SK-N-SH treated with all-trans-retinoic acid at 6 μM for 48 hours (cell line): ENCODE results near the gene PCSK5.

ENCODE experiments used
- ATAC-seq: fragments of 200-7000 bp; cut with Tn5 transposase; 3 replicates; pipeline ENCODE4 v1.9.1; 2020; ENCODE audit warnings: mild to moderate bottlenecking, moderate library complexity
- ARNTL ChIP-seq: fragments of 450-650 bp; formaldehyde crosslinking; IDR thresholded peaks from 2 replicates; pipeline ENCODE4 v1.5.0; 2020; ENCODE audit warnings: low read depth, mild to moderate bottlenecking, moderate library complexity, borderline replicate concordance
- BACH2 ChIP-seq: fragments of 250-450 bp; sonication (Bioruptor Pico); IDR thresholded peaks from 2 replicates; pipeline ENCODE4 v1.9.0; 2021; ENCODE audit warnings: mild to moderate bottlenecking, borderline replicate concordance
- CSDC2 ChIP-seq: fragments of 250-450 bp; sonication (Bioruptor Pico); IDR thresholded peaks from 2 replicates; pipeline ENCODE4 v1.5.0; 2020; ENCODE audit warnings: mild to moderate bottlenecking, moderate library complexity
- ESRRG ChIP-seq: fragments of 250-450 bp; sonication (Bioruptor Pico); IDR thresholded peaks from 2 replicates; pipeline ENCODE4 v1.6.1; 2021; ENCODE audit warnings: mild to moderate bottlenecking
- GLIS3 ChIP-seq: fragments of 250-450 bp; sonication (Bioruptor Pico); IDR thresholded peaks from 2 replicates; pipeline ENCODE4 v1.5.0; 2020; ENCODE audit warnings: mild to moderate bottlenecking, moderate library complexity
- ISL1 ChIP-seq: fragments of 250-450 bp; sonication (Bioruptor Pico); IDR thresholded peaks from 2 replicates; pipeline ENCODE4 v2.1.2; 2022; ENCODE audit warnings: mild to moderate bottlenecking, moderate library complexity
- PPARA ChIP-seq: fragments of 250-450 bp; sonication (Bioruptor Pico); IDR thresholded peaks from 2 replicates; pipeline ENCODE4 v1.5.0; 2020; ENCODE audit warnings: mild to moderate bottlenecking, borderline replicate concordance
- RARB ChIP-seq: fragments of 250-450 bp; sonication (Bioruptor Pico); IDR thresholded peaks from 2 replicates; pipeline ENCODE4 v1.8.0; 2021; ENCODE audit warnings: mild to moderate bottlenecking, moderate library complexity
- SNAI2 ChIP-seq: fragments of 250-450 bp; sonication (Bioruptor Pico); IDR thresholded peaks from 2 replicates; pipeline ENCODE4 v1.5.0; 2020; ENCODE audit warnings: mild to moderate bottlenecking, moderate library complexity
- TCF4 ChIP-seq: fragments of 250-450 bp; sonication (Bioruptor Pico); IDR thresholded peaks from 2 replicates; pipeline ENCODE4 v1.8.0; 2021; ENCODE audit warnings: mild to moderate bottlenecking, moderate library complexity, borderline replicate concordance
- TOX ChIP-seq: fragments of 250-450 bp; sonication (Bioruptor Pico); IDR thresholded peaks from 2 replicates; pipeline ENCODE4 v1.8.0; 2021; ENCODE audit warnings: mild to moderate bottlenecking, moderate library complexity, borderline replicate concordance
- ZC3H10 ChIP-seq: fragments of 250-450 bp; sonication (Bioruptor Pico); IDR thresholded peaks from 2 replicates; pipeline ENCODE4 v1.5.1; 2021; ENCODE audit warnings: mild to moderate bottlenecking, moderate library complexity
- ZFP3 ChIP-seq: fragments of 250-450 bp; sonication (Bioruptor Pico); IDR thresholded peaks from 2 replicates; pipeline ENCODE4 v1.5.0; 2020; ENCODE audit warnings: mild to moderate bottlenecking, moderate library complexity
- ZFP30 ChIP-seq: fragments of 450-650 bp; formaldehyde crosslinking; IDR thresholded peaks from 2 replicates; pipeline ENCODE4 v1.5.0; 2022; ENCODE audit warnings: mild to moderate bottlenecking, moderate library complexity
- ZNF565 ChIP-seq: fragments of 450-650 bp; formaldehyde crosslinking; conservative IDR thresholded peaks from 2 replicates; pipeline ENCODE4 v1.5.0; 2020; ENCODE audit warnings: low read depth, mild to moderate bottlenecking, moderate library complexity
- ZNF70 ChIP-seq: fragments of 450-650 bp; formaldehyde crosslinking; IDR thresholded peaks from 2 replicates; pipeline ENCODE4 v1.5.0; 2020; ENCODE audit warnings: mild to moderate bottlenecking, moderate library complexity
- ZNF8 ChIP-seq: fragments of 450-650 bp; formaldehyde crosslinking; IDR thresholded peaks from 2 replicates; pipeline ENCODE4 v1.5.0; 2020; ENCODE audit warnings: mild to moderate bottlenecking, moderate library complexity
- TF ChIP-seq, protein P1 (sequence below): fragments of 250-450 bp; sonication (Bioruptor Pico); IDR thresholded peaks from 2 replicates; pipeline ENCODE4 v1.5.0; 2020; ENCODE audit warnings: mild to moderate bottlenecking, moderate library complexity
- TF ChIP-seq, protein P2 (sequence below): fragments of 250-450 bp; sonication (Bioruptor Pico); IDR thresholded peaks from 2 replicates; pipeline ENCODE4 v1.5.1; 2020; ENCODE audit warnings: low read depth, mild to moderate bottlenecking, moderate library complexity
- TF ChIP-seq, protein P3 (sequence below): fragments of 250-450 bp; sonication (Bioruptor Pico); IDR thresholded peaks from 2 replicates; pipeline ENCODE4 v1.5.1; 2021; ENCODE audit warnings: mild to moderate bottlenecking, moderate library complexity

Gene PCSK5

DNA sequence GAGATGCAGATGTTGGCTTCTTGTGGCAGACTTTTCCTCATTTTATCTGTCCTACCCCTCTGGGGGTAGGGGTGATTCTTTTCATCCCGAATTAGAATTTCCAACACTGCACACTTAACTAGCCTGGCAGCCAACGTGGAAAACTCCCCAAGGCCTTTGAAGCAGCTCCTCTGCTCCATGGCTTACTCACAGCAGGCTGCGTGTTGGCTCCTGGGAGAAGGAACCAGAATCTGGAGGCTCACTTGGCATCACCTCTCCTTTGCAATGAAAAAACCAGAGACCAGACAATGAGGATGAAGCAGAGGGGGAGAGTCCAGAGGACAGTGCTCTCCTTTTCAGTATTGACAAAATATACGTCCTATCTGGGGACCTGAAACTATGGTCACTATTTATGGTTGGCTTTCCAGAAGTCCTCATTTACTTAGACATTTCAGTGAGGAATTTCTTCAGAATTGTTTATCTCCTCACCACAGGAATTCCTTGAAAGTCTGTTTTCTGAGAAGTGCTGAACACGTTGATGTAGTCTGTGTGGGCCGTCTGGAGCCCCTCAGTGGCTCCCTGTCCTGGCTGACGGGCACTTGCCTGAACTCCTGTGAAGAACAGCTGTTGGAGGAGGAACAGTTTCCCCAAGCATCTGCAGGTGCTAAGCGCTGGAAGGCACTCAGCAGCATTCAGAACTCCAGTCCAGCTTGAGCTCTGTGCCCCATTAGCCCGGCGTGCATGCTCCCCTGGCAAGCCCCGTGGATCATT is 272.5 kb downstream of the PCSK5 start (continued):
- TF ChIP-seq, protein P1, sequence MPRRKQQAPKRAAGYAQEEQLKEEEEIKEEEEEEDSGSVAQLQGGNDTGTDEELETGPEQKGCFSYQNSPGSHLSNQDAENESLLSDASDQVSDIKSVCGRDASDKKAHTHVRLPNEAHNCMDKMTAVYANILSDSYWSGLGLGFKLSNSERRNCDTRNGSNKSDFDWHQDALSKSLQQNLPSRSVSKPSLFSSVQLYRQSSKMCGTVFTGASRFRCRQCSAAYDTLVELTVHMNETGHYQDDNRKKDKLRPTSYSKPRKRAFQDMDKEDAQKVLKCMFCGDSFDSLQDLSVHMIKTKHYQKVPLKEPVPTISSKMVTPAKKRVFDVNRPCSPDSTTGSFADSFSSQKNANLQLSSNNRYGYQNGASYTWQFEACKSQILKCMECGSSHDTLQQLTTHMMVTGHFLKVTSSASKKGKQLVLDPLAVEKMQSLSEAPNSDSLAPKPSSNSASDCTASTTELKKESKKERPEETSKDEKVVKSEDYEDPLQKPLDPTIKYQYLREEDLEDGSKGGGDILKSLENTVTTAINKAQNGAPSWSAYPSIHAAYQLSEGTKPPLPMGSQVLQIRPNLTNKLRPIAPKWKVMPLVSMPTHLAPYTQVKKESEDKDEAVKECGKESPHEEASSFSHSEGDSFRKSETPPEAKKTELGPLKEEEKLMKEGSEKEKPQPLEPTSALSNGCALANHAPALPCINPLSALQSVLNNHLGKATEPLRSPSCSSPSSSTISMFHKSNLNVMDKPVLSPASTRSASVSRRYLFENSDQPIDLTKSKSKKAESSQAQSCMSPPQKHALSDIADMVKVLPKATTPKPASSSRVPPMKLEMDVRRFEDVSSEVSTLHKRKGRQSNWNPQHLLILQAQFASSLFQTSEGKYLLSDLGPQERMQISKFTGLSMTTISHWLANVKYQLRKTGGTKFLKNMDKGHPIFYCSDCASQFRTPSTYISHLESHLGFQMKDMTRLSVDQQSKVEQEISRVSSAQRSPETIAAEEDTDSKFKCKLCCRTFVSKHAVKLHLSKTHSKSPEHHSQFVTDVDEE (CRISPR knock-in tag) = no peak
- TF ChIP-seq PPARA (CRISPR knock-in tag) (no peak), ZFP3 (CRISPR knock-in tag) (no peak), ZNF565 (CRISPR knock-in tag) (no peak), BACH2 (no peak), ZNF70 (CRISPR knock-in tag) (no peak)
- TF ChIP-seq, protein P2, sequence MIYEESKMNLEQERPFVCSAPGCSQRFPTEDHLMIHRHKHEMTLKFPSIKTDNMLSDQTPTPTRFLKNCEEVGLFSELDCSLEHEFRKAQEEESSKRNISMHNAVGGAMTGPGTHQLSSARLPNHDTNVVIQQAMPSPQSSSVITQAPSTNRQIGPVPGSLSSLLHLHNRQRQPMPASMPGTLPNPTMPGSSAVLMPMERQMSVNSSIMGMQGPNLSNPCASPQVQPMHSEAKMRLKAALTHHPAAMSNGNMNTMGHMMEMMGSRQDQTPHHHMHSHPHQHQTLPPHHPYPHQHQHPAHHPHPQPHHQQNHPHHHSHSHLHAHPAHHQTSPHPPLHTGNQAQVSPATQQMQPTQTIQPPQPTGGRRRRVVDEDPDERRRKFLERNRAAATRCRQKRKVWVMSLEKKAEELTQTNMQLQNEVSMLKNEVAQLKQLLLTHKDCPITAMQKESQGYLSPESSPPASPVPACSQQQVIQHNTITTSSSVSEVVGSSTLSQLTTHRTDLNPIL = no peak

DNA sequence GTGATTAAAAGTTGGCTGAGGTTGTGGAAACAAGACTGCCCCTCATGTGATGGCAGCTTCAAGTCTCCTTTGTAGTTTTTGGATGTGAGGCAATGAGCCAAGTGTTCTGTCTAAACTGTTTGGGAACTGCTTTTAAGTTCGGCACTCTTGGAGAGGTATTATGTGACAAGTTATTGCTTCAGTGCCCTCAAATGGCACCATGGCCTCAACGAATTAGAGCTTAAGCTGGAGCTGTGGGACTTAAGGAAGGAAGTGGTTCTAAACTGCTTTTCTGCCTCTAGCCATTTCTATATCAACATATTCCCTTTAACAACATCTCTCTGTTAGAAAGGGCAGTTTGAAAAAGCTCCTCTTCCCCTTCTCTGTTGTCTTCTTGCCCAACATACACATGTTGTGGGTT is 276.1 kb downstream of the PCSK5 start:
- no peak for TF ChIP-seq ZC3H10 (CRISPR knock-in tag)
- no peak for ATAC-seq

DNA sequence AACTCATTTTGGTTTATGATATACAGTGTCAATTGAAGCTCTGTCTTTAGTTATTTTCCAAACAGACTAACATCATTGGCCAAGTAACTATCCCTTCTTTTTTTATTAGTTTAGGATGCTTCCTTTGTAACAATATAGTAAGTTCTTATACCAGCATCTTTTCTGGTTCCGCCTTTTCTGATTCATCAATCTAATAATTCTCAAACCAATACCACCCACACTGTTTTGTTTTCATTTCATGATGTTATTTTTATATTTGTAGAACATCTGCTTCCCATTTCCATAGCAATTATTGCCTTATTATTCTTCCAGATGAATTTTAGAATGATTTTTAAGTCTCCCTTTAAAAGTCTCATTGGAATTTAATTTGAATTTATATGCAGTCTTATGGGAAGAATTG is 285.7 kb downstream of the PCSK5 start:
- TF ChIP-seq GLIS3 (CRISPR knock-in tag) = no peak
- no peak for TF ChIP-seq TCF4 (CRISPR knock-in tag)
- TF ChIP-seq ZFP3 (CRISPR knock-in tag) = no peak
- no peak for TF ChIP-seq ZNF565 (CRISPR knock-in tag)
- TF ChIP-seq, protein P3, sequence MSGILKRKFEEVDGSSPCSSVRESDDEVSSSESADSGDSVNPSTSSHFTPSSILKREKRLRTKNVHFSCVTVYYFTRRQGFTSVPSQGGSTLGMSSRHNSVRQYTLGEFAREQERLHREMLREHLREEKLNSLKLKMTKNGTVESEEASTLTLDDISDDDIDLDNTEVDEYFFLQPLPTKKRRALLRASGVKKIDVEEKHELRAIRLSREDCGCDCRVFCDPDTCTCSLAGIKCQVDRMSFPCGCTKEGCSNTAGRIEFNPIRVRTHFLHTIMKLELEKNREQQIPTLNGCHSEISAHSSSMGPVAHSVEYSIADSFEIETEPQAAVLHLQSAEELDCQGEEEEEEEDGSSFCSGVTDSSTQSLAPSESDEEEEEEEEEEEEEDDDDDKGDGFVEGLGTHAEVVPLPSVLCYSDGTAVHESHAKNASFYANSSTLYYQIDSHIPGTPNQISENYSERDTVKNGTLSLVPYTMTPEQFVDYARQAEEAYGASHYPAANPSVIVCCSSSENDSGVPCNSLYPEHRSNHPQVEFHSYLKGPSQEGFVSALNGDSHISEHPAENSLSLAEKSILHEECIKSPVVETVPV (CRISPR knock-in tag) = no peak
- no peak for TF ChIP-seq BACH2
- no peak for TF ChIP-seq TOX
- TF ChIP-seq ZNF8 (CRISPR knock-in tag) = no peak
- TF ChIP-seq, protein P1 (CRISPR knock-in tag) = no peak
- TF ChIP-seq ZFP30 (CRISPR knock-in tag) = no peak
- no peak for TF ChIP-seq SNAI2 (CRISPR knock-in tag)
- no peak for ATAC-seq

DNA sequence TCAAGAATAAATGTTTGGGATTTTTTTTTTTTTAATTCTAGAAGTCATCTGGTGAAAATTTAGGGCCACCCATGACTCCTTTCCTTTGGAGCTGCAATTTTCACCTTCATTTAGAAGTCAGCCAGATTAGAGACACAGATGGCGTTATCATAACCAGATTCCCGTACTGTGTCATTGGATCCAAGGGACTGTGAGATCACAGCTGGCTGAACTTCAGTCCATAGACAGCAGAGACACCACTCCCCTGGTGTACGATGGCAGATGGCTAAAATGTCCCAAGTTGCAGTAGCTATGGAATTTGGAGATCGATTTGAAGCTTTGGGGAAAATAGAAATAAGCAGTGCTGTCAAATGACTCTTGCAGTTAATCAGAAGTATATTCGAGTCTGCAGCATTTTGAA is 287.5 kb downstream of the PCSK5 start:
- no peak for ATAC-seq
- TF ChIP-seq ZNF565 (CRISPR knock-in tag) = no peak
- TF ChIP-seq CSDC2 (CRISPR knock-in tag) = no peak
- no peak for TF ChIP-seq ZNF70 (CRISPR knock-in tag)
- no peak for TF ChIP-seq BACH2
- TF ChIP-seq ZNF8 (CRISPR knock-in tag) = no peak
- TF ChIP-seq ZFP3 (CRISPR knock-in tag) = no peak
- TF ChIP-seq ISL1 (CRISPR knock-in tag) = no peak
- TF ChIP-seq ZC3H10 (CRISPR knock-in tag) = no peak
- TF ChIP-seq, protein P1 (CRISPR knock-in tag) = no peak
- no peak for TF ChIP-seq TCF4 (CRISPR knock-in tag)
- TF ChIP-seq ARNTL (CRISPR knock-in tag) = no peak
- no peak for TF ChIP-seq RARB (CRISPR knock-in tag)
- no peak for TF ChIP-seq SNAI2 (CRISPR knock-in tag)
- no peak for TF ChIP-seq ESRRG (CRISPR knock-in tag)
- TF ChIP-seq, protein P2 = no peak
